ENCODE data around the gene LHPP.

LHPP gene

DNA sequence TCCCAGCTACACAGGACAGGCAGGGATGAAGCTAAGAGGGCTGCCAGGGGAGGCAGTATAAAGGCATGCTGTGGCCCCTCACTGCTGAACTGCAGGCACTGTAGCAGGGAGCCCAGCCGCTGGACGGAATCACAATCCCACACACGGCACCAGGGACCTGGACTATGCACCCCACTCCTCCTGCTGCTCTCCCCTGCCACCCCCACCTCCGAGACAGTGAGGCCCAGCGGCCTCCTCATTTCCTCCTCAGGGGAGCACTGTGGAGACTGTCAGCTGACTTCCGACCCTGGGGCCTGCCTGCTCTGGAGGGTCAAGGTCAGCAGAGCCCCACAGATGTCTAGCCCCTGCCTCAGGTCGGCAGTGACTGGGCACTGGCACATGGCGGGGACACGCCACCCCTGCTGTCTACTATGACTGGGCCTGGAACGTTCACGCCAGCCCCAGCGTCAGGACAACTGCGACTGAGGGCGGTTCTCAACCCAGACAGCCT lies 189.8 kb downstream of the LHPP start:
- no CpG with 5 or more reads among the region's 14 CpGs for WGBS (ENCODE audit: extremely low coverage, insufficient coverage, low lambda C conversion rate)
- H3K27ac ChIP-seq (ENCODE audit: low read depth, low read length): no peak overlapping the region

DNA sequence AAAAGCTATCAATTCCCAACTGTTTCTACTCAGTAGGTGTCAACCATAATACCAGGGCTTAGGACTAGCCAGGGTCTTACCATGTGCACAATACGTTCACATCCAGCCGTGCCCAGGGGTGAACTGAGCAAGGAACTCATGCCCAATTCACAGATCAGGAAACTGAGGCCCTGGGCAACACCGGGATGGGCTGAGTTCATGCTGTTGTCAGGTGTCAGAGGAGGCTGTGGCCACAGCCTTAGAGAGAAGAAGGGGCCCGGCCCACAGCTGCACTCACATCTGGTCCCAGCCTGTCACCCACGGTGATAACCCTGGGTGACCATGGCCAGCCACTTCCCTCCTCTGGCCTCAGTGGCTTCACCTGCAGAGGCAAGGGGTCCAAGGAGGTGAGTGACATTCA lies 190.6 kb downstream of the LHPP start:
- no peak overlapping the region for H3K4ac ChIP-seq (ENCODE audit: low read depth, low read length)
- H3K4me2 ChIP-seq (ENCODE audit: low read length): no peak overlapping the region
- H3K79me2 ChIP-seq (ENCODE audit: control insufficient read depth, insufficient read depth, low read length): no peaks in the 10 kb centered on the region
- H2BK15ac ChIP-seq (replicated peaks; ENCODE audit: low read depth): no peak overlapping the region
- no peak overlapping the region for H3K18ac ChIP-seq (ENCODE audit: low read length)
- no peak overlapping the region for H2BK120ac ChIP-seq (ENCODE audit: low read depth, low read length)
- H3K27me3 ChIP-seq (ENCODE audit: insufficient read depth, low read length, poor library complexity): no peaks in the 10 kb centered on the region
- no peak overlapping the region for H4K5ac ChIP-seq (ENCODE audit: low read length)
- H3K79me1 ChIP-seq (ENCODE audit: low read length): peaks cover 3% of the 10 kb centered on the region
- H2BK5ac ChIP-seq (ENCODE audit: low read length): no peak overlapping the region
- H4K8ac ChIP-seq (ENCODE audit: low read depth, low read length): no peak overlapping the region
- no CpG with 5 or more reads among the region's 5 CpGs for WGBS (ENCODE audit: extremely low coverage, insufficient coverage, low lambda C conversion rate)
- DNase-seq: no peak
- no peak overlapping the region for H3K27ac ChIP-seq (ENCODE audit: low read depth, low read length)
- H3K36me3 ChIP-seq (ENCODE audit: control insufficient read depth, insufficient read depth, low read length): no peaks in the 10 kb centered on the region
- H2AK5ac ChIP-seq (ENCODE audit: low read length): no peak overlapping the region
- no peak overlapping the region for H3K4me3 ChIP-seq (ENCODE audit: low read length)
- no peak overlapping the region for H3K56ac ChIP-seq (ENCODE audit: low read length)
- H3K9ac ChIP-seq (ENCODE audit: low read length): no peak overlapping the region
- H3K4me1 ChIP-seq (ENCODE audit: control insufficient read depth, low read depth, low read length): peaks cover 8% of the 10 kb centered on the region
- H3K23ac ChIP-seq (ENCODE audit: low read length): no peak overlapping the region

More for the DNA sequence above, 189.8 kb downstream of the LHPP start:
- peak overlapping the region; percentile 47 for H3K56ac ChIP-seq (ENCODE audit: low read length)
- H4K5ac ChIP-seq (ENCODE audit: low read length): no peak overlapping the region
- no peak overlapping the region for H3K23ac ChIP-seq (ENCODE audit: low read length)
- no peak overlapping the region for H3K4ac ChIP-seq (ENCODE audit: low read depth, low read length)
- no peak overlapping the region for H2BK15ac ChIP-seq (replicated peaks; ENCODE audit: low read depth)
- no peaks in the 10 kb centered on the region for H3K79me2 ChIP-seq (ENCODE audit: control insufficient read depth, insufficient read depth, low read length)
- H3K9ac ChIP-seq (ENCODE audit: low read length): no peak overlapping the region
- H3K4me1 ChIP-seq (ENCODE audit: control insufficient read depth, low read depth, low read length): peaks cover 8% of the 10 kb centered on the region
- no peak overlapping the region for H4K8ac ChIP-seq (ENCODE audit: low read depth, low read length)
- H2BK120ac ChIP-seq (ENCODE audit: low read depth, low read length): no peak overlapping the region
- DNase-seq: no peak
- H3K4me3 ChIP-seq (ENCODE audit: low read length): no peak overlapping the region
- no peak overlapping the region for H3K4me2 ChIP-seq (ENCODE audit: low read length)
- no peaks in the 10 kb centered on the region for H3K27me3 ChIP-seq (ENCODE audit: insufficient read depth, low read length, poor library complexity)
- H3K36me3 ChIP-seq (ENCODE audit: control insufficient read depth, insufficient read depth, low read length): no peaks in the 10 kb centered on the region
- H3K18ac ChIP-seq (ENCODE audit: low read length): no peak overlapping the region
- peaks cover 3% of the 10 kb centered on the region for H3K79me1 ChIP-seq (ENCODE audit: low read length)
- H2BK5ac ChIP-seq (ENCODE audit: low read length): no peak overlapping the region
- H2AK5ac ChIP-seq (ENCODE audit: low read length): no peak overlapping the region

DNA sequence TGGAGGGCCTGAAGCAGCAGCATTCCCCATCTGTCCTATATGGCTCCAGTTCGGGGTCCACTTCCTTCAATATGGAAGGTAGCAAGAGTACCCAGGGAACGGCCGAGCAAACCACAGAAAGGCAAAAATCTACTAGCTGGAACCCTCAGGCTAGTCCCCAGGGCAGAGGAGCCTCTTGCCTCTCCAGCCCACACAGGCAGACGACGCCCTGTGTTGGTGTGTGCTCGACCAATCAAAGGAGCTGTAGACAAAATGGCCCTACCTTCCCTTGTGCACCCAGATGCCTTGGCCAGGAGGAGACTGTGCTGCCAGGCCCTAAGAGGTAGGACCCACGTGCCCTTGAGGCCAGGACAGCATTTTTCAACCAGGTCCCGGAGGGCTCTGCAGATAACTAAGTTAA lies 191.1 kb downstream of the LHPP start:
- no peak overlapping the region for H2BK5ac ChIP-seq (ENCODE audit: low read length)
- H3K18ac ChIP-seq (ENCODE audit: low read length): no peak overlapping the region
- H4K8ac ChIP-seq (ENCODE audit: low read depth, low read length): no peak overlapping the region
- H2BK120ac ChIP-seq (ENCODE audit: low read depth, low read length): no peak overlapping the region
- no peak overlapping the region for H2AK5ac ChIP-seq (ENCODE audit: low read length)
- H3K4me3 ChIP-seq (ENCODE audit: low read length): no peak overlapping the region
- no peak for DNase-seq
- H3K4me2 ChIP-seq (ENCODE audit: low read length): no peak overlapping the region
- H3K4ac ChIP-seq (ENCODE audit: low read depth, low read length): no peak overlapping the region
- no peak overlapping the region for H3K56ac ChIP-seq (ENCODE audit: low read length)
- no peak overlapping the region for H3K9ac ChIP-seq (ENCODE audit: low read length)
- no peak overlapping the region for H3K27ac ChIP-seq (ENCODE audit: low read depth, low read length)
- H3K79me1 ChIP-seq (ENCODE audit: low read length): peaks cover 3% of the 10 kb centered on the region
- peaks cover 8% of the 10 kb centered on the region for H3K4me1 ChIP-seq (ENCODE audit: control insufficient read depth, low read depth, low read length)
- H3K36me3 ChIP-seq (ENCODE audit: control insufficient read depth, insufficient read depth, low read length): no peaks in the 10 kb centered on the region
- H3K23ac ChIP-seq (ENCODE audit: low read length): no peak overlapping the region
- no peaks in the 10 kb centered on the region for H3K79me2 ChIP-seq (ENCODE audit: control insufficient read depth, insufficient read depth, low read length)
- no peaks in the 10 kb centered on the region for H3K27me3 ChIP-seq (ENCODE audit: insufficient read depth, low read length, poor library complexity)
- no peak overlapping the region for H2BK15ac ChIP-seq (replicated peaks; ENCODE audit: low read depth)
- no CpG with 5 or more reads among the region's 8 CpGs for WGBS (ENCODE audit: extremely low coverage, insufficient coverage, low lambda C conversion rate)
- no peak overlapping the region for H4K5ac ChIP-seq (ENCODE audit: low read length)

DNA sequence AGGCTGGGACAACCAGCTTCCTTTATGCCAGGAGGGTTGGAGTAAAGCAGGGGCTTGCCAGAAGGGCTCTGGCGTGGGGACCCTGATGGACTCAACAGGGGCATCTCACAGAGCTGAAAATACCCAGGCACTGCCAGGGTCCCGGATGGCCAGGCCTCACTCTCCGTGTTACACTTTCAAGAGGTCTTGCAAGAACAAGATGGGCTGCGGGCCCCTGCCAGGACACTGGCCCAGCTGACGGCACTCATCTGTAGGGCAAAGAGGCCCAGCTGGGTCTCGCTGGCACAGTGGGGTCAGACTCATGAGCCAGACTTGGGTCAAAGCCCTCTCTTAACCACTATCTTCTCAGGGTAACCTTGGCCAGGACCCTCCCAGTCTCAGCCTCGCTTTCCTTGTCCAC lies 191.7 kb downstream of the LHPP start:
- Histone ChIP-seq H2BK5ac (ENCODE audit: low read length) (no peak overlapping the region), H2BK120ac (ENCODE audit: low read depth, low read length) (no peak overlapping the region), H3K36me3 (ENCODE audit: control insufficient read depth, insufficient read depth, low read length) (no peaks in the 10 kb centered on the region), H3K18ac (ENCODE audit: low read length) (no peak overlapping the region), H2BK15ac (replicated peaks; ENCODE audit: low read depth) (no peak overlapping the region), H3K4me1 (ENCODE audit: control insufficient read depth, low read depth, low read length) (peaks cover 5% of the 10 kb centered on the region), H3K23ac (ENCODE audit: low read length) (no peak overlapping the region), H3K4me3 (ENCODE audit: low read length) (no peak overlapping the region), H3K9ac (ENCODE audit: low read length) (no peak overlapping the region), H4K5ac (ENCODE audit: low read length) (no peak overlapping the region), H4K8ac (ENCODE audit: low read depth, low read length) (no peak overlapping the region), H3K27me3 (ENCODE audit: insufficient read depth, low read length, poor library complexity) (no peaks in the 10 kb centered on the region), H3K79me2 (ENCODE audit: control insufficient read depth, insufficient read depth, low read length) (no peaks in the 10 kb centered on the region), H3K4me2 (ENCODE audit: low read length) (no peak overlapping the region), H3K56ac (ENCODE audit: low read length) (no peak overlapping the region), H3K4ac (ENCODE audit: low read depth, low read length) (no peak overlapping the region), H2AK5ac (ENCODE audit: low read length) (no peak overlapping the region), H3K79me1 (ENCODE audit: low read length) (peaks cover 3% of the 10 kb centered on the region), H3K27ac (ENCODE audit: low read depth, low read length) (no peak overlapping the region)
- DNase-seq: no peak
- WGBS (ENCODE audit: extremely low coverage, insufficient coverage, low lambda C conversion rate): no CpG with 5 or more reads among the region's 7 CpGs

DNA sequence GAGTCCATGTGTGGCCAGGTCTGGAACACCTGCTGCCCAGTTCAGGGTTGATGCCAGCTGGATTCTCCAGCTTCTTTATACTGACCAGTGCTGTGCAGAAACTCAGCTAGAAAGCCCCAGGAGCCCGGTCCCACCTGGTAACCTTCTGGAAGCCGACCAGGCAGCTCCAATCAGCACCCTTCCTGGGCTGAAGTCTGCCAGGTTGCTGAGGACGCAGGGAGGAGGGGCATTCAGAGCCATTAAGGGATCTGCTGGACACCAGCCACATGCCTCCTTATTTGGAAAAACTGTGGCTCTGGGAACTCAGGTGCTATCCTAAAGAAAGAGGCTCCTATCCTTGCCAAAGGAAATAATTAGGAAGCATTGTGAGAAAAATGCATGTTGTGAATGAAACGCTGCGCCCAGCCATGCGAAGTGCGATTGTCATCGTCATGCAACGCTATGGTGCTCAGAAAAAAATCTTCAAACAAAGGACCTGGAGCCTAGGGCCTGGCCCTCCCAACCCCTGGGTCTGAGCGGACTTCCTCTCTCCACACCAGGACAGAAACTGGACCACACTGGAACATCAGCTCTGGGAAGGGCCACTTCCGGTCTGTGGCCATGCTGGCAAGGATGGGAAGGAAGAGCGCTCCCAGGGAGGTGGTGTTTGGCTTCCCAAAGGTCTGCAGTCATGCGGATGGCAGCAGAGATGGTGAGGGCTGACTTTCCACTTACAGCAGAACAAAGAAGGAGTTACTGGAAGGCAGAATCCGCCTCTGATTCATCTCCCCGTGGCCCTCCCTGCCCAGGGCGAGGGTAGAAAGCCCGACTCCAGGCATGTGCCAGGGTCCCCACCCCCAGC lies 192.4 kb downstream of the LHPP start:
- Histone ChIP-seq H3K4me3 (ENCODE audit: low read length) (no peak overlapping the region), H3K18ac (ENCODE audit: low read length) (no peak overlapping the region)

More for the DNA sequence above, 192.4 kb downstream of the LHPP start:
- no peak overlapping the region for H2BK120ac ChIP-seq (ENCODE audit: low read depth, low read length)
- peaks cover 5% of the 10 kb centered on the region for H3K4me1 ChIP-seq (ENCODE audit: control insufficient read depth, low read depth, low read length)
- H3K27me3 ChIP-seq (ENCODE audit: insufficient read depth, low read length, poor library complexity): no peaks in the 10 kb centered on the region
- H3K56ac ChIP-seq (ENCODE audit: low read length): no peak overlapping the region
- no peak overlapping the region for H3K9ac ChIP-seq (ENCODE audit: low read length)
- no peak overlapping the region for H3K23ac ChIP-seq (ENCODE audit: low read length)
- peaks cover 3% of the 10 kb centered on the region for H3K79me1 ChIP-seq (ENCODE audit: low read length)
- no peak overlapping the region for H3K4ac ChIP-seq (ENCODE audit: low read depth, low read length)
- H3K36me3 ChIP-seq (ENCODE audit: control insufficient read depth, insufficient read depth, low read length): no peaks in the 10 kb centered on the region
- no peak overlapping the region for H3K27ac ChIP-seq (ENCODE audit: low read depth, low read length)
- no peak overlapping the region for H4K5ac ChIP-seq (ENCODE audit: low read length)
- no peak overlapping the region for H2AK5ac ChIP-seq (ENCODE audit: low read length)
- H3K4me2 ChIP-seq (ENCODE audit: low read length): no peak overlapping the region
- no peak overlapping the region for H4K8ac ChIP-seq (ENCODE audit: low read depth, low read length)
- H3K79me2 ChIP-seq (ENCODE audit: control insufficient read depth, insufficient read depth, low read length): no peaks in the 10 kb centered on the region
- H2BK15ac ChIP-seq (replicated peaks; ENCODE audit: low read depth): no peak overlapping the region
- no CpG with 5 or more reads among the region's 17 CpGs for WGBS (ENCODE audit: extremely low coverage, insufficient coverage, low lambda C conversion rate)
- DNase-seq: no peak
- H2BK5ac ChIP-seq (ENCODE audit: low read length): no peak overlapping the region

Data from mesendoderm (in vitro differentiated cells).